Right atrium auricular region (tissue), 2 donors: ENCODE data around the gene UBE2F. TPM values are rescaled to one million over a fixed set of nuclear protein-coding genes. Genes with fewer than 3 reads are reported as not detected.

Source experiments
- DNase-seq: peaks from one replicate; pipeline ENCODE4 v3.0.0-alpha.2; 2019; ENCODE audit warnings: low spot score
- H3K27ac ChIP-seq, 2 donors: fragments of 200-600 bp; sonication (generic); 1 replicate in 1 of 2; 2 replicates in 1 of 2; pipeline ENCODE4 v1.5.1; 2016 to 2019
- H3K27me3 ChIP-seq, 2 donors: fragments of 200-600 bp; sonication (generic); one replicate each; pipeline versions ENCODE4 v1.5.1 to v1.6.0; 2017 to 2019
- H3K36me3 ChIP-seq: fragments of 200-600 bp; sonication (generic); one replicate; pipeline ENCODE4 v1.5.1; 2016
- H3K4me1 ChIP-seq, 2 donors: fragments of 200-600 bp; sonication (generic); one replicate each; pipeline versions ENCODE4 v1.5.1 to v1.6.0; 2017 to 2019
- H3K4me3 ChIP-seq, 2 donors: fragments of 200-600 bp; sonication (generic); 1 replicate in 1 of 2; 2 replicates in 1 of 2; pipeline ENCODE4 v1.5.1; 2017 to 2019; ENCODE audit warnings: mild to moderate bottlenecking in 1 of 2, moderate library complexity in 1 of 2
- H3K9me3 ChIP-seq, 2 donors: fragments of 200-600 bp; sonication (generic); one replicate each; pipeline ENCODE4 v1.5.1; 2019
- CTCF ChIP-seq, 2 donors: fragments of 200-600 bp; sonication (generic); IDR thresholded peaks; one replicate each; pipeline ENCODE4 v1.5.1; 2019; ENCODE audit warnings: antibody characterized with exemption in 2 of 2
- total RNA-seq, 2 donors: library from RNA; depleted of rRNA; stranded (reverse); fragments of >200 nt; gene quantifications; one replicate each; pipeline ENCODE4 v1.1.0, GENCODE V29; 2016

UBE2F gene
- total RNA-seq, 2 donors from 2014 or later, result 78.4 to 79.6 TPM

DNA sequence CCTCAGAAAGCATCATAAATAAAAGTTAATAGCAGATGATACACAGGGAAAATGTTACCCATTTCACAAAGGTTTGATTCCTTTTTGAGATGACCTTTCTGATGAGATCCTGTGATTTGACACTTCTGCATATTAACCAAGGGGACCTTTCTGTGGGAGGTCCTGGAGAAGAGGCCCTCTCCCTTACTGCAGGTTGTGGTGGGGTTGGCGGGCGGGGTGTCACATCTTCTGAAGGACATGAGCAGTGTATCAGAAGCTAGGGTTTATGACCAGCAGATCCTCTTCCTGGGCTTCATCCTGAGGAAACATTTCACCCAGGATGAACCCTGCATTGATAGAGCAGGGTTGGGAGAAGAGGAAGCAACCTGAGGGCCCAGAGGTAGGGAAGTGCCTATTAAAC, 56.8 kb downstream of the UBE2F start:
- H3K4me3 ChIP-seq, result no peak overlapping the region
- no peaks in the 10 kb centered on the region for H3K4me1 ChIP-seq
- H3K27me3 ChIP-seq, result no peaks in the 10 kb centered on the region
- no peak for TF ChIP-seq CTCF (IDR thresholded peaks at IDR 0.05)
- no peaks in the 10 kb centered on the region for H3K9me3 ChIP-seq
- H3K27ac ChIP-seq, result no peak overlapping the region
- H3K36me3 ChIP-seq, result peaks cover 10% of the 10 kb centered on the region
- no peak for DNase-seq

DNA sequence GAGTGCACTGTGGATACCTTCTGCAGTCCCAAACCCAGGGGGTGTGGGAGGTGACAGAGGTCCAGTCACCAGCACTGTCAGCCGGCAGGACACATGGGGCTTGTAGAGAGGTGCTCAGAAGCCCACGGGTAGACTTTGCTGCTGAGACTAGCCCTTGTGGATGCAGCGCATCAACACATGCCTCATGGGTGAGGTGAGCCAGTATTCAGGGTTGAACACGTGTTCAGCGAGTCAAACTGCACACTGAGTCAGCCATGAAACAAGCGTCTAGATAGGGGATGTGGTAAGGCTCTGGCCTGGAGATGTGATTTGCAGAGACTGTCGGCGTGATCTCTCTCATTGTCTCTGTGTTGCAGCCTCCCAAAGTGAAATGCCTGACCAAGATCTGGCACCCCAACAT, 58.2 kb downstream of the UBE2F start:
- no peak for DNase-seq
- Histone ChIP-seq H3K9me3 (no peaks in the 10 kb centered on the region), H3K4me1 (no peaks in the 10 kb centered on the region), H3K27me3 (no peaks in the 10 kb centered on the region), H3K4me3 (no peak overlapping the region), H3K36me3 (peaks cover 14% of the 10 kb centered on the region), H3K27ac (no peak overlapping the region)
- TF ChIP-seq CTCF (IDR thresholded peaks at IDR 0.05), result no peak

DNA sequence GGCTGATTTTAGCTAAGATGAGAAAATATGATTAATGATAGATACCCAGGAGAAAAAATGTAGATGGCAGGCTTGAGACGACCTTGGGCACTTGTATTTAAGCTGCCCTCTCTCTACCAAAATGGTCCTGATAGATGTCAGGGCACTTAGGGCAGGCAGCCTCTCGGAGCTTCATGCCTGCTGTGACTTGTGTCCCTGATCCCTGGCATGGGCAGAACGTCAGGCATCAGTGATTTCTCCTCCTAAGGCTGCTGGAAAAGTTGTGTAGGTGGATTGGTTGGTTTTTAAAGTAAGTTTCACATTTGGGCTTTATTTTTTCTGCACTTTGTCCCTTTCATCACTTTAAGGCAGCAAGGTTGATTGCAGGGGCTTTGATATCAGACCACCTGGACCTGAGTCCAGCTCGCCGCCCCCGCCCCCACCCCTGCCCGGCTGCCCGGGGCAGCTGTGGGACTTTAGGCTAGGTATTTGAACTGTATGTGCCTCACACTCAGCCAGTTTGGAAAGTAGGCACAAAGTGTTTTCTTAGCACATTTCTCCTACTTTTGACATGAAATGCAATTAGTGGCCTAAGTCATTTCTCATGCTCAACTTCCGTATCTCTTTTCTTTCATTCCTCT, 59.0 kb downstream of the UBE2F start:
- Histone ChIP-seq H3K9me3 (no peaks in the 10 kb centered on the region), H3K4me3 (no peak overlapping the region), H3K4me1 (no peaks in the 10 kb centered on the region), H3K27me3 (no peaks in the 10 kb centered on the region), H3K27ac (no peak overlapping the region), H3K36me3 (peaks cover 23% of the 10 kb centered on the region)
- no peak for DNase-seq
- no peak for TF ChIP-seq CTCF (IDR thresholded peaks at IDR 0.05)

DNA sequence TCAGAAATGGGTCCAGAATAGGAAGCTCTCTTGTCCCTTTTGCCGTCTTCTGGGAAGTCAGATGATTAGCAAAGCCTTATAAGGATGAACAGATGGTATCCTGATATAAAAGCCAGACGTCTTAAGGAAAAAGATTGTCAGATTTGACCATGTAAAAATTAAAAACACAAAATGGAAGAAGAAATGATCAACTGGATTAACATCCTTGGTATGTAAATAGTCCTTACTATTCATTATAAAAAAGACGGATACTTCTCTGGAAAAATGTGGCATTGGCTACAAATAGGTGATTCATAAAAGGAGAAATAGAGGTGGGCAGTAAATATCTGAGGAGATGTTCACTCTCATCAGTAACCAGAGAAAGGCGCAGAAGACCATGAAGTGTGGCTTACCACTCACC, 60.2 kb downstream of the UBE2F start:
- peaks cover 29% of the 10 kb centered on the region for H3K36me3 ChIP-seq
- no peaks in the 10 kb centered on the region for H3K27me3 ChIP-seq
- no peak overlapping the region for H3K27ac ChIP-seq
- no peak overlapping the region for H3K4me3 ChIP-seq
- no peaks in the 10 kb centered on the region for H3K4me1 ChIP-seq
- no peak for DNase-seq
- TF ChIP-seq CTCF (IDR thresholded peaks at IDR 0.05), result no peak
- H3K9me3 ChIP-seq, result no peaks in the 10 kb centered on the region

DNA sequence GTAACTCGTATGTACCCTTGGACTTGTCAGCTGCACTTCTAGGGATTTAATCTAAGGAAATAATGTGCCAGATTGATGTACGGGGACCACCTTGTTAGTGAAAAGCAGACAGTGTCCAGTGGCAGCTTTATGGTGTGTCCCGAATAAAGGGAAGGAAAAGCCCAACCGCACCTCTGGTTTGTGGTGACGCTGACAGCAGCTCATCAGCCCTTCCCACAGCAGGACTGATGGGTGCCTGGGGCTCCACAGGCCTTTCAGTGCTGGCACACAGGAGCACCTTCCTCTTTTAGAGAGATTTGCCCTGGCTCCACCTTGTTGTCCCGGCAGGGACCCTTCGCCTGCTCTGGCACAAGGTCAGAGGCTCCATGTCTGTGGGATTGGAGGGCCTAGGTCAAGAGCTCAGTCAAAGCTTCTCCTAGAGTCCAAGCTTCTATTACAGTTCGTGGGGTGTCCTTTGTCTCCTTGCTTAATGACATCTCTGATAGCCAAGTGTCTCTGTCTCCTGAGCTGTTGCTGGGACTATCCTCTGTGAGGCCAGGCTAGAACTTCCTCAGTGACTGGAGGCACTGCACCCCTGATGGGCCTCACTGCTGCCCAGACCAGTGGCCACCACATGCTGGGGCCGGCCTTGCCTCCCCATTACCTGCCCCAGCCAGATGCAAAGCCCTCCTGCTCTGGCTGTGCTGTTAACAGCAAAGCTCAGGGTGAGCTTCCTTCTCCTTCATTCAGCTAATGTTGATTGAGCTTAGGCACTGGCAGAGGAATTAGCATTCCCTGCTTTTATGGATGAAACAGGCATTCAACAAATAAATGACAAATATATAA, 61.0 kb downstream of the UBE2F start:
- H3K4me1 ChIP-seq, result no peaks in the 10 kb centered on the region
- H3K36me3 ChIP-seq, result peaks cover 37% of the 10 kb centered on the region
- H3K27me3 ChIP-seq, result no peaks in the 10 kb centered on the region
- no peak overlapping the region for H3K4me3 ChIP-seq
- no peak overlapping the region for H3K27ac ChIP-seq
- no peak for TF ChIP-seq CTCF (IDR thresholded peaks at IDR 0.05)
- H3K9me3 ChIP-seq, result no peaks in the 10 kb centered on the region
- no peak for DNase-seq
